IPS-NIHi7 (cell line): ENCODE measurements around the gene HOXA1.

Experiments used
- DNase-seq: peaks from one replicate; pipeline ENCODE4 v3.0.0; 2012; ENCODE audit warnings: mixed read lengths; ENCODE audit errors: extremely low spot score

Gene HOXA1

GRCh38 chr7:27116962-27117886 is 21.4 kb upstream of the HOXA1 start:
- no peak for DNase-seq

DNA sequence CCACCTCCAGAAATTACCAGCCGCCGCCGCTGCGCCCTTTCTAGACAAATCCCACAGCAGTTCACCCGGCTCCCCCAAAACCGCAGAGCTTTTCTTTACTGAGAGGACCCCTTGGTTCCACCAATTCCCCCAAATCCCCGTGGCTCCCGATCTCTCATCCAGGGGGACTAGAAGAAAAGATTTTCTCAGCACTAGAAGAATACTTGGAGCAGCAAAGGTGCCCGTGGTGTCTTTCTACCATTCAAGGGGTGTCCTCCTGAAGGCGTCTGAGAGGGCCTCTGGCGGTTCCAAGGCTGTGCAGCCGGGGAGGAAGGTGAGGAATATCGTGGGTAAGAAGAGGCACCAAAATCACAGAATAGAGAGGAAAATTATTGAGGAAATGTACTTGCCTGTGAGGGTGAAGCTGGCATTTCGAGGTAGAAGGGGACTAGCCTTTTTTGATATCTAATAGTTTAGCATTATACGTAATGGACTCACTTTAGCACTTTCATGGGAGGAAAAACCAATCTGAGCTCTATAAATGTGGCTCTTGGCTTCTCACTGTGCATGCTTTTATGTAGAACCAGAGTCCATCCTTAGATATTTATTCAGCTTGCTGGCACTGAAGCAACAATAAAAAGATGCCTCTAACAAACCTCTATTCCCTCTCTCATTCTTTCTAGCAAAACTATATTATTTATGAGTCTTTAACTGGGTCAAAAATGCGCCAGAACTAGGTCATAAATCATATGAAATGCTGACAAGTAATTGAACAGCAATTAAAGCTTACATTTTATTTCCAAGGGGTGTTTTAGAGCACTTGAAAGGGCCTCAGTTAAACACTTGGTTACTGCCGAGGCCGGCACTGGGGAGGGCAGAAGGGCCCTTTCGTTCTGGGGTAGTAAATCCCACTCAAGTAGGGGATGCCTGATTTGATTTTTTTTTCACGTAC is 20.5 kb upstream of the HOXA1 start:
- no peak for DNase-seq

DNA sequence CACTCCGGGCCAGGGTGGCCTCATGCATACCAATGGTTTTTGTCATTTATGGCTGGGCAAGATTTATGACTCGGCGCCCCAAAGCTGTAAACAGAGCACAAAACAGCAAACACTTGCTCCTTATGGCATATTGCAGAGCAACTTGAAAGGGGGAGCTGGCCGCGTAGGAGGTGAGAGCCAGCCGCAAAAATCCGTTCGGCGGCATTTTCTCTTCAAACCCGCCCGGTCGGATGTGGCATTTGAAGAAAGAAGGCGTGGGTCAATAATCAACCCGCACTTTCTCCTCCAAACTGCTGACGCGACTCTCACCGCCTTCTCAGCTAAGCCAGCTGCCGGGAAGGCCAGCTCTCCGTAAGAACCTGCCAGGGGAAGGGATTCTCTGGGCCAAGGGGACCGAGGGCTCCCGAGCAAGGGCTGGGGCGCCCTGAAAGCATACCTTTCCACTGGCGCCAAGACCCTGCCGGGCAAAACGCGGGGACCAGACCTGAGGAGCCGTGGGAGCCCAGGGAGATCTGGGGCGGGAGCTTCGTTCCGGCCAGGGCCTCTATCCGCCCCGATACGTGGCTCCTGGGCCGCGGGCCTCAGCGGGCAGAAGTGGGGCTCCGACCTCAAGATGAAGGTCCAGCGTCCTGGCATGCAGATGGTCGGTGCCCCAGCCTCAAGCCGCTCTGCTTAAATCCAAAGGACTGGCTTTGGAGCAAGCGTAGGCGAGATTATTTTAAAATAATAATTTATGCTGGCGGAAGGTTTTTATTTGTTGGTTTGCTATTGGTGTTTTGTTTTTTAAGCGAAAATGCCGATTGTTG is 19.6 kb upstream of the HOXA1 start:
- no peak for DNase-seq

DNA sequence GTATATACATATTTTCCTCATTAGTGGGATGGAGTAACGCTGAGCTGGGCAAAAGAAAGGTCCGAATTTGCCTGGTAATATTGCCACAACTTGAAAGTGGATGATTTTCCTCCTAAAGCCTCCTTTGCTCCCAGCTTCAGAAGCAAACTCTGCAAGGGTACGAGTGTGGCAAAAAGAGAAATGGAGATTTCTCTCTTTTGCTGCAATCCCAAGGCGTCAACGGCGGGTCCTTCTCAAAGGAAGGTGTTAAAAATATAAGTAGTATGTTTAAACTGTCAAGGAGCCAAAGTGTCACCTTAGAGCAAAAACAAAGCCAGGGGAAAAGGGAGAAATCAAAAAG is 19.1 kb upstream of the HOXA1 start:
- no peak for DNase-seq

DNA sequence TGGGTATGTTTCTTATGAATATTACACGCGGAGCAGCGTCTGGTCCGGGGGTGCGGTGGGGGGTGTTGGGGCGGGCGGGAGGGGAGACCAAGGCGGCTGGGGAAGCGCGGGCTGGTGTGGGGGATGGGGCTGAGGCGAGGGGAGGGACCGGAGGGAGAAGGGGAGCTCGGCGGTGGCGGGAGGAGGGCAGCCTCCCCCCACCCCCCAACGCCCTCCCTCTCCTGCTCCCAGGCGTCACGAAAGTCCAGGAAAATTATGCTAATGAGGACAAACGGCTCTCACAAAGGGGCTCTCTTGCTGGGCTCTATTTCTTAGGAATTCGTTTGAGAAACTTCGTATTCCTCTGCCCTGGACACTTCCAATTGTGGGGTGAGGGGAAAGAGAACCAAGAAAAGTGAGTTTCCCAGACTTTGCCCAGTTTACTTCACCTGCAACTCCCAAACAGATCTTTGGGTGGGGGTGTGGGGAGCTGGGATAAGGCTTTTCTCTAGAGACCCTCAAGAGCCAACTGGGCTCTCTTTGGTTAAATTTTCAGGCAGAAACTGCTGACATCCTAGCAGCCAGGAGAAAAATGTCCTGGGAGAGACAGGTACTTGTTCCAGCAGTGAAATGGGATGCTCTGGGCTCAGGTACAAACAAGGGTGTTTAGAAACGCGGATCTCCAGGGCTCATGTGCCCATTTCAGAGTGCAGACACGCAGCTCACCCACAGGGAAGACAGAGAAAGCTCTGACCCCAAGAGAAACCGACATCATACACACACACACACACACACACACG is 18.4 kb upstream of the HOXA1 start:
- DNase-seq: no peak

DNA sequence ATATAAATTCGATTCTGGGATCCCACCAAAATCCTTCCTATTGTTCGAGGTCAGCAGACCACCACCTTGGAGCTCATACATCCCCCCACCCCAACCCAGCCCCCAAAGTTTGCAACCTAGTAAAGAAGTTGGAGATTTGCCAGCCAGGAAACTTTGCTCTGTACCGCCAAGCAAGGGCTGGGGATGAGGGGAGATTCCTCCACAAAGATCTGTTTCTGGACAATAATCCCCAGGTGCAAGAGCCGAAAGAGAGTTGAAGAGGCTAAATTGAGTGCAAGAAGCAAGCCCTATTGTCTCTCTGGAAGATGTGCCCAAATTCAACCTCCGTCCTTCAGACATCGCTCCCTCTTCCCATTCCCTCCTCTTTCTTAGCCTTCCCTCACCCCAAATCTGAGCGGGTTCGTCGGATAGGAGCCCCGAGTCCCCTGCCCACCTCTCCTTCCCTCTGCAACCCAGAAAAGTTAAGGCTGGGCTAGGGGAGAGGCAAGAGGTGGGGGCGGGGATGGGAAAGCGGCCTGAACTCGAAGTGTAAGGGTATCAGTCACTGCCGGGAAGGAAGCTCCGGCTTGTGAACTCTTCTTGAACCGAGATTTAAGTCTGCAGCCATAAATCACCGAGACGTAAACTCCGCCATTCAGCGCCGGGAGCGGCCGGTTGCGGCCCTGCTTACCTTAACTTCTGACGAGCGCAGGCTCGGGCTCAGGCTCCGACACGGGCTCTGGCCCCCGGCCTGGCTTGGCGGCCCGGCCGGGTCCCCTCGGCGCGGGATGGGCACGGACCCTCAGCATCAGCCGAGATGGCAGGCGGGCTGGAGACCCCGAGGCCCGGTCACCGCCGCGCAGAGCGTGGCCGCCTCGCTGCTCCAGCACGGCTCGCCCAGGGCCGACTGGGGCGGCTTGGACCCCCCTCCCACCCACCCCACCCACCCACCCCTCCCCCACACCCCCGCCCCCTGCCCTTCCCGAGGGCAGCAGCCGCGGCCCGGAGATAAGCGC is 17.5 kb upstream of the HOXA1 start:
- DNase-seq: no peak

- DNase-seq: no peak
Measured at GRCh38 chr7:27112361-27112760, 16.6 kb upstream of the HOXA1 start.

- no peak for DNase-seq
Measured at GRCh38 chr7:27111751-27112277, 16.0 kb upstream of the HOXA1 start.

DNA sequence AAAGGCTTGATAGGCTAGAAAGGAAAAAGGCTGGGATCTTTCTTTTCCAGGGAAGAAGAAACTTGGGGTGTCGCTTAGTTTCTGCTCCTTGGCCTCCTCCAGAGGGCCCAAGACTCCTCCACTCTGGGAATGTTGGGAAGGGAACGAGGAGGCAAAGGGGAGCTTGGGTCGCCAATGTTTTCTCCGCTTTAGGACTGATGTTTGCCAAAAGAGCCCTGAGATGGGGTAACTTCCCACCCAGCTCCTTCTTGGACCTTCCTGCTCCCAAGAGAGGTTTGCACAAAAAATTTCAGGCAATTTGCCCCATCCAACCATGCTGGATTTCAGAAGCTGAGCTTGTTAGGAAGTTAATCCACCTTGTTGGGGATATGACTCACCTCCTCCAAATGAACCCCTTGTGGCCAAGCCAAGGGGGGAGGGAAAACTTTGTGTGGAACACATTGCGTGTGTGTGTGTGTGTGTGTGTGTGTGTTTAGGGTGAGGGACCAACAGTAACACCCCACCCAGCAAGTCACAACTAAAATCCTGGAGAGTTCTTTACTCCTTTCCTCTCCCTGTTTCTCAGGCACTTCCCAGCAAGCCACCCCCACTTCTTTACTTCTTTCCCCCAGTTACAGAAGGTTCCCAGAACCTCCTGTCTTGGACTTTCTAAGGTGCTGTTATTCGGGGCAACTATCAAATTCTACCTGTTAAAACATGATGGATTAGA is 15.4 kb upstream of the HOXA1 start:
- no peak for DNase-seq

- DNase-seq: peak; percentile 64
Measured at GRCh38 chr7:27110186-27111031, 14.6 kb upstream of the HOXA1 start.

GRCh38 chr7:27109466-27110185 is 13.8 kb upstream of the HOXA1 start:
- no peak for DNase-seq

- DNase-seq: peak; percentile 67
Measured at GRCh38 chr7:27108390-27109127, 12.8 kb upstream of the HOXA1 start.

DNA sequence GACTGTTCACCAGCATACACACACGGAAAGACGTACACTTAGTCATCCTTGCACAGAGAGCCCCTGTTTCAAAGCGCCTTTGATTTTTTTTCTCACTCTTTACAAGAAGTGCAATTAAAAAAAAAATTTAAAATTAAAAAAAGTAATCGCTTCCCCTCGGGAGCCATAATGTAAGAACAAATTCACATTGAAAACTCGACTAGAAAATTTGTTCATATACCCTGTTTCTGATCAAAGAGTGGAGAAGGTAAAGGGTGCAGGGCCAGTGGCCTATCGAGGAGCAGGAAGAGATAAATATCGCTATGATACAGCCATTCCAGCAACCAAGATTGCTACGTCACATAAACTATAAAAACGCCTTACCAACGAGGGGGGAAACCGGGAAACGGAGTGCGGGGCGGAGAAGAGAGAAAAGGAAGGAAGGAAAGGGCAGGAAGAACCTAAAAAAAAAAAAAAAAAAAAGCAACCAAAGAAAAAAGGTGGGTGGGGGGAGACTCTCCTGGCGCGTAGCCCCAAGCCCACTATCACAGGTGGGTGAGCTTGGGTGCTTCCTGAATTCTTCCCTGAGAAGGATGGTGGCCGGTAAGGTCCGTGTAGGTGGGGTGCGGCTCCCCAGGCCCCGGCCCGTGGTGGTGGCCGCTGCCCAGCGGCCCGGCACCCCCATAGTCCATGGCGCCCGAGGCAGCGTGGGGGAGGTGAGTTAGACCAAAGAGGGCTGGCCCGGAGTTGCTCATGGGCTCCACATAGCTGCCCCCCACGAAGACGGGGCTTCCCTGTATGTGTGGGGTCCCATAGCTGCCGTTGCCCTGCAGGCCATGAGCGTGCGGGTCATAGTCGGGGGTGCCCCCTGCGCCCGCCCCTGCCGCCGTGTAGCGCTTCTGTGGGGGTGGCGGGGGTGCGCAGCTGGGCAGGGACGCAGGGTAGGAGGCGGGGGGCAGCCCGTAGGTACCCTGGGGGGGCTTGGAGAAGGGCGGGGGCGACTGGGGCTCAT is 11.9 kb upstream of the HOXA1 start:
- no peak for DNase-seq

DNA sequence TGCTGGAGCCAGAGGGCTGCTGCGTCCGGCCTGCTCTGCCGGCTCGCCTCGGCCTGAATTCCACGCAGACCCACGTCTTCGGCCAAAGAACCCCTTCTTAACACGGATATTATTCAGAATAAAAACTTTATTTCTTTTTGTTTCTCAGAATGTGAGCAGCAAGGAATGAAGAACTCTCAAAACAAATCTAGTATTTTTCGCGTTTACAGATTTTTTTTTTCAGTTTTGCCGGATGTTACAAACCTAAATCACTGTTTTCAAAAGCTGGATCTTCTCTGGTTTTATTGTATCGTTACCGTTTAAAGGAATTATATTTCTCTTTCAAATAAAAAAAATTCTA is 11.1 kb upstream of the HOXA1 start:
- no peak for DNase-seq

- DNase-seq: peak; percentile 53
Measured at GRCh38 chr7:27106181-27106900, 10.5 kb upstream of the HOXA1 start.
